Loucy (cell line): Measurements from ENCODE around the gene DEFB132.

Source experiments
- H2AFZ ChIP-seq: fragments of 200-600 bp; sonication (generic); 2 replicates; pipeline ENCODE4 v1.6.0; 2016; ENCODE audit warnings: antibody characterized with exemption, mild to moderate bottlenecking, low read length, moderate library complexity
- H3F3A ChIP-seq: fragments of 200-600 bp; 2 replicates; pipeline ENCODE4 v1.6.0; 2016; ENCODE audit warnings: antibody characterized with exemption, low read depth, mild to moderate bottlenecking
- H3K27me3 ChIP-seq: fragments of 200-600 bp; sonication (generic); 2 replicates; pipeline ENCODE4 v1.6.1; 2014; ENCODE audit warnings: low read length, mild to moderate bottlenecking; ENCODE audit not compliant: insufficient read depth, poor library complexity, severe bottlenecking
- H3K36me3 ChIP-seq: fragments of 200-600 bp; sonication (generic); 2 replicates; pipeline ENCODE4 v1.6.1; 2016; ENCODE audit warnings: low read length; ENCODE audit not compliant: insufficient read depth
- H3K4me1 ChIP-seq: fragments of 200-600 bp; sonication (generic); 2 replicates; pipeline ENCODE4 v1.5.1; 2014; ENCODE audit warnings: low read length, mild to moderate bottlenecking; ENCODE audit not compliant: insufficient read depth, poor library complexity, severe bottlenecking
- H3K4me2 ChIP-seq: fragments of 200-600 bp; sonication (generic); 2 replicates; pipeline ENCODE4 v1.6.0; 2014; ENCODE audit warnings: antibody characterized with exemption, low read length, low read depth, mild to moderate bottlenecking; ENCODE audit not compliant: poor library complexity, severe bottlenecking
- H3K4me3 ChIP-seq: fragments of 200-600 bp; sonication (generic); 2 replicates; pipeline ENCODE4 v1.5.1; 2014; ENCODE audit warnings: low read length, mild to moderate bottlenecking, mixed read lengths; ENCODE audit not compliant: poor library complexity, severe bottlenecking
- H3K79me2 ChIP-seq: fragments of 200-600 bp; sonication (generic); 2 replicates; pipeline ENCODE4 v1.6.1; 2014; ENCODE audit warnings: low read length; ENCODE audit not compliant: insufficient read depth
- H3K9ac ChIP-seq: fragments of 200-600 bp; sonication (generic); 2 replicates; pipeline ENCODE4 v1.6.0; 2014; ENCODE audit warnings: mild to moderate bottlenecking, low read depth, low read length, moderate library complexity; ENCODE audit not compliant: poor library complexity, severe bottlenecking
- H3K9me2 ChIP-seq: fragments of 200-600 bp; sonication (generic); replicated peaks from 2 replicates; pipeline ENCODE4 v1.6.1; 2016; ENCODE audit warnings: low read depth, low read length, mixed read lengths
- H3K9me3 ChIP-seq: fragments of 200-600 bp; sonication (generic); 2 replicates; pipeline ENCODE4 v1.6.1; 2014; ENCODE audit warnings: mild to moderate bottlenecking, antibody characterized with exemption, low read length, low read depth; ENCODE audit not compliant: insufficient read depth
- H4K20me1 ChIP-seq: fragments of 200-600 bp; sonication (generic); 2 replicates; pipeline ENCODE4 v1.6.0; 2014; ENCODE audit warnings: antibody characterized with exemption, low read length, mild to moderate bottlenecking; ENCODE audit not compliant: insufficient read depth, poor library complexity, severe bottlenecking
- EZH2phosphoT487 ChIP-seq: fragments of 200-600 bp; IDR thresholded peaks from 2 replicates; pipeline ENCODE4 v1.6.1; 2018; ENCODE audit warnings: antibody characterized with exemption, mild to moderate bottlenecking, moderate library complexity, borderline replicate concordance
- TF ChIP-seq, protein P1 (sequence below): fragments of 200-600 bp; sonication (generic); conservative IDR thresholded peaks from 2 replicates; pipeline ENCODE4 v1.5.1; 2014; ENCODE audit warnings: mild to moderate bottlenecking, antibody characterized with exemption, low read length

The DEFB132 gene

DNA sequence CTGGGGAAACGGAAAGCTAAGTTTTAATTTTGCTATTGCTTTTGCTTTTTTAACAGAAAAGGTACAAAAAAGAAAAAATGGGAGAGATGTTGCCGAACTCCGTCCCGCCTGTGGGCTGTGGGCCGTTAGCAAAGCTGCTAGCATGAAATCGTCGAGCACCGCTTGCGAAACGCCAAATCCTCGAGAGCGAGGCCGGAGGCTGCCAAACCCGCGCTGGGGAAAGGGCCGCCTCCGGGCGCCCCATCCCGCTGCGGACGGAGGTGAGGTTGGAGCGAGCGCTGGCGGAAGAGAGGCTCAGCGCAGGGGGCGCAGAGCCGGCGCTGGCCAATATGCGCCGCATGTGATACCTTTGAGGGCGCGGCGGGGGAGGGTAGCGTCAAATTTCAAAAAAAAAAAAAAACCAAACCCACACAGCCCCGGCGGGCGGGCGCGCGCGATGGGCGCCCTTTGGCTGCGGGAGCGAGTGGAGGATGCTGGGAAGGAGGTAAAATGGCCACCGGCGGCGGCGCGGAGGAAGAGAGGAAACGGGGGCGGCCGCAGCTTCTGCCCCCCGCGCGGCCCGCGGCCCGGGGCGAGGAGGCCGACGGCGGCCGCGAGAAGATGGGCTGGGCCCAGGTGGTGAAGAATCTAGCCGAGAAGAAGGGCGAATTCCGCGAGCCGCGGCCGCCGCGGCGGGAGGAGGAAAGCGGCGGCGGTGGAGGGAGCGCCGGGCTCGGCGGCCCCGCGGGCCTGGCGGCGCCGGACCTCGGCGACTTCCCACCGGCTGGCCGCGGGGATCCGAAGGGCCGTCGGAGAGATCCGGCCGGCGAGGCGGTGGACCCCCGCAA, 39.8 kb downstream of the DEFB132 start, which contains the start of gene ZCCHC3:
TSS of gene ZCCHC3 (plus strand) at position 473 of the 827 bp plus-strand sequence. CDS start at position 490, 17 bp downstream.
- Histone ChIP-seq H3K27me3 (no peaks in the 10 kb centered on the region), H3K4me2 (peak within 1 kb of the TSS; percentile 90), H3K9ac (peak within 1 kb of the TSS; percentile 93), H3K36me3 (no peaks in the 10 kb centered on the region), H4K20me1 (peaks cover 27% of the 10 kb centered on the region), H2AFZ (peak within 1 kb of the TSS; percentile 85), H3K9me3 (no peaks in the 10 kb centered on the region), H3K79me2 (peaks cover 49% of the 10 kb centered on the region), H3K4me3 (peak within 1 kb of the TSS; percentile 85), H3K4me1 (peaks cover 36% of the 10 kb centered on the region), H3F3A (no peaks in the 10 kb centered on the region; the same call in 1 of the 2 replicates), H3K9me2 (no peaks in the 10 kb centered on the region)
- no peak for TF ChIP-seq EZH2phosphoT487
- TF ChIP-seq, protein P1, sequence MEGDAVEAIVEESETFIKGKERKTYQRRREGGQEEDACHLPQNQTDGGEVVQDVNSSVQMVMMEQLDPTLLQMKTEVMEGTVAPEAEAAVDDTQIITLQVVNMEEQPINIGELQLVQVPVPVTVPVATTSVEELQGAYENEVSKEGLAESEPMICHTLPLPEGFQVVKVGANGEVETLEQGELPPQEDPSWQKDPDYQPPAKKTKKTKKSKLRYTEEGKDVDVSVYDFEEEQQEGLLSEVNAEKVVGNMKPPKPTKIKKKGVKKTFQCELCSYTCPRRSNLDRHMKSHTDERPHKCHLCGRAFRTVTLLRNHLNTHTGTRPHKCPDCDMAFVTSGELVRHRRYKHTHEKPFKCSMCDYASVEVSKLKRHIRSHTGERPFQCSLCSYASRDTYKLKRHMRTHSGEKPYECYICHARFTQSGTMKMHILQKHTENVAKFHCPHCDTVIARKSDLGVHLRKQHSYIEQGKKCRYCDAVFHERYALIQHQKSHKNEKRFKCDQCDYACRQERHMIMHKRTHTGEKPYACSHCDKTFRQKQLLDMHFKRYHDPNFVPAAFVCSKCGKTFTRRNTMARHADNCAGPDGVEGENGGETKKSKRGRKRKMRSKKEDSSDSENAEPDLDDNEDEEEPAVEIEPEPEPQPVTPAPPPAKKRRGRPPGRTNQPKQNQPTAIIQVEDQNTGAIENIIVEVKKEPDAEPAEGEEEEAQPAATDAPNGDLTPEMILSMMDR: no peak; the same call in 1 of the 2 replicates

DNA sequence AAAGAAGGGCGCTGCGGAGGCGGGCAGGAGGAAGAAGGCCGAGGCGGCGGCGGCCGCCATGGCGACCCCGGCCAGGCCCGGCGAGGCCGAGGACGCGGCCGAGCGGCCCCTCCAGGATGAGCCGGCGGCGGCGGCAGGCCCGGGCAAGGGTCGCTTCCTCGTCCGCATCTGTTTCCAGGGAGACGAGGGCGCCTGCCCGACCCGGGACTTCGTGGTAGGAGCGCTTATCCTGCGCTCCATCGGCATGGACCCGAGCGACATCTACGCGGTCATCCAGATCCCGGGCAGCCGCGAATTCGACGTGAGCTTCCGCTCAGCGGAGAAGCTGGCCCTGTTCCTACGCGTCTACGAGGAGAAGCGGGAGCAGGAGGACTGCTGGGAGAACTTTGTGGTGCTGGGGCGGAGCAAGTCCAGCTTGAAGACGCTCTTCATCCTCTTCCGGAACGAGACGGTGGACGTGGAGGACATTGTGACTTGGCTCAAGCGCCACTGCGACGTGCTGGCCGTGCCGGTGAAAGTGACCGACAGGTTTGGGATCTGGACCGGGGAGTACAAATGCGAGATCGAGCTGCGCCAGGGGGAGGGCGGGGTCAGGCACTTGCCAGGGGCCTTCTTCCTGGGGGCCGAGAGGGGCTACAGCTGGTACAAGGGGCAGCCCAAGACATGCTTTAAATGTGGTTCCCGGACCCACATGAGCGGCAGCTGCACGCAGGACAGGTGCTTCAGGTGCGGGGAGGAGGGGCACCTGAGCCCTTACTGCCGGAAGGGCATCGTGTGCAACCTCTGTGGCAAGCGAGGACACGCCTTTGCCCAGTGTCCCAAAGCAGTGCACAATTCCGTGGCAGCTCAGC, 40.6 kb downstream of the DEFB132 start:
- H3K36me3 ChIP-seq: no peaks in the 10 kb centered on the region
- peak overlapping the region; percentile 93 for H3K9ac ChIP-seq
- no peaks in the 10 kb centered on the region for H3K27me3 ChIP-seq
- H2AFZ ChIP-seq: peak overlapping the region; percentile 50; the same call in 1 of the 2 replicates
- H3K4me3 ChIP-seq: peak overlapping the region; percentile 85
- H3F3A ChIP-seq: no peaks in the 10 kb centered on the region; the same call in 1 of the 2 replicates
- H3K4me2 ChIP-seq: peak overlapping the region; percentile 88
- no peak for TF ChIP-seq EZH2phosphoT487
- TF ChIP-seq, protein P1: no peak
- H3K4me1 ChIP-seq: peaks cover 41% of the 10 kb centered on the region
- H3K79me2 ChIP-seq: peaks cover 49% of the 10 kb centered on the region
- no peaks in the 10 kb centered on the region for H3K9me2 ChIP-seq
- H3K9me3 ChIP-seq: no peaks in the 10 kb centered on the region
- peaks cover 27% of the 10 kb centered on the region for H4K20me1 ChIP-seq

DNA sequence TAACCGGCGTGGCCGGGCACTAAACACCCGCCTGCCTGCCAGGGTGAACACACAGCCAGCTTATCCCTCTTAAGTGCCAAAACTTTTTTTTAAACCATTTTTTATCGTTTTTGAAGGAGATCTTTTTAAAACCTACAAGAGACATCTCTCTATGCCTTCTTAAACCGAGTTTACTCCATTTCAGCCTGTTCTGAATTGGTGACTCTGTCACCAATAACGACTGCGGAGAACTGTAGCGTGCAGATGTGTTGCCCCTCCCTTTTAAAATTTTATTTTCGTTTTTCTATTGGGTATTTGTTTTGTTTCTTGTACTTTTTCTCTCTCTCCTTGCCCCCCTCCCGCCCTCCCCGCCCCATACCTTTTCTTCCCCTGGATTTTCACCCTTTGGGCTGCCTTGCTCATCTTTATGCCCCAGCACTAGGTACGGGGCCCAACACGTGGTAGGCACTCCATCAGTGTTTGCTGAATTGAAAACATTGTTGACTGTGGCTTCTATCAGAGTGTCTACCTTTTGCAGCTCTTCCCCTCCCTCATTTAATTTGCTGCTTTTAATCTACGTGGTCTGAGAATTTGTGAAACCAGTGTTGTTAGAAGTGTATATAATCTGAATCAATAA, 41.4 kb downstream of the DEFB132 start:
- no peaks in the 10 kb centered on the region for H3K9me3 ChIP-seq
- no peaks in the 10 kb centered on the region for H3K9me2 ChIP-seq
- H3K9ac ChIP-seq: peak overlapping the region; percentile 93
- H3F3A ChIP-seq: no peaks in the 10 kb centered on the region; the same call in 1 of the 2 replicates
- peaks cover 49% of the 10 kb centered on the region for H3K79me2 ChIP-seq
- no peaks in the 10 kb centered on the region for H3K27me3 ChIP-seq
- peaks cover 27% of the 10 kb centered on the region for H4K20me1 ChIP-seq
- TF ChIP-seq, protein P1: no peak
- TF ChIP-seq EZH2phosphoT487: no peak
- H3K4me2 ChIP-seq: peak overlapping the region; percentile 88
- H2AFZ ChIP-seq: no peak overlapping the region
- H3K4me1 ChIP-seq: peaks cover 41% of the 10 kb centered on the region
- no peaks in the 10 kb centered on the region for H3K36me3 ChIP-seq
- peak overlapping the region; percentile 85 for H3K4me3 ChIP-seq
